Progenitor cell of endocrine pancreas (in vitro differentiated cells): ENCODE data around the gene PHACTR1. TPM values are rescaled to one million over a fixed set of nuclear protein-coding genes. Genes with fewer than 3 reads are reported as not detected.

Experiments used
- DNase-seq: peaks from one replicate; pipeline ENCODE4 v3.0.0; 2021; ENCODE audit warnings: low spot score; ENCODE audit not compliant: unreplicated experiment
- H3K27ac Mint-ChIP-seq: 2 replicates; pipeline ENCODE4 v1.8.0; 2021; ENCODE audit warnings: mild to moderate bottlenecking, moderate library complexity, mixed read lengths
- H3K27me3 Mint-ChIP-seq: 2 replicates; pipeline ENCODE4 v1.8.0; 2021; ENCODE audit warnings: mixed read lengths
- H3K36me3 Mint-ChIP-seq: 2 replicates; pipeline ENCODE4 v1.8.0; 2022; ENCODE audit warnings: mixed read lengths; ENCODE audit not compliant: insufficient read depth
- H3K4me1 Mint-ChIP-seq: 2 replicates; pipeline ENCODE4 v1.8.0; 2021; ENCODE audit warnings: low read depth, mixed read lengths
- H3K4me3 Mint-ChIP-seq: 2 replicates; pipeline ENCODE4 v1.8.0; 2021; ENCODE audit warnings: low read depth, mild to moderate bottlenecking, moderate library complexity, mixed read lengths
- H3K9me3 Mint-ChIP-seq: 2 replicates; pipeline ENCODE4 v1.8.0; 2021; ENCODE audit warnings: low read depth, mixed read lengths
- total RNA-seq: library from RNA; stranded (reverse); gene quantifications from 2 replicates; pipeline ENCODE4 v1.2.1, GENCODE V29; 2021
- TF ChIP-seq, protein P1 (sequence below): fragments of 200-600 bp; sonication (generic); IDR thresholded peaks from one replicate; pipeline ENCODE4 v1.5.0; 2021; ENCODE audit warnings: antibody characterized with exemption, mild to moderate bottlenecking; ENCODE audit not compliant: unreplicated experiment

PHACTR1 gene
- total RNA-seq, 1 donor from 2014 or later, result 8.6 TPM

DNA sequence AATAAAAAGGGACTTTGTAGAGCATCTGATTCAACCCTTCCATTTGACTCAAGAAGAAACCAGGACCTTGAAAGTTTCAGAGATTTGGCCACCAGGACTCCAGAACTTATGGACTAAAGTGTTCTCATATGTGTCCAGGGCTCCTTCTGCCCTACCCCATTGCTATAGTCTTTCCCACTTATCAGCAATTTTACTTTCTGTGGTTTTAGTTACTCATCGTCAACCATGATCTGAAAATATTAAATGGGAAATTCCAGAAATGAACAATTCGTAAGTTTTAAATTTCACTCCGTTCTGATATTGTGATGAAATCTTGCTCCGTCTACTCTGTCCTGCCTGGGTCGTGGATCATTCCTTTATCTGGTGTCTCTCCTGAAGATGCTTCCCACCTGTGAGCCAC, 259.8 kb downstream of the PHACTR1 start:
- Mint-ChIP-seq H3K27ac (no peak overlapping the region), H3K4me3 (no peak overlapping the region), H3K9me3 (no peaks in the 10 kb centered on the region), H3K36me3 (no peaks in the 10 kb centered on the region), H3K27me3 (no peaks in the 10 kb centered on the region), H3K4me1 (no peaks in the 10 kb centered on the region)
- DNase-seq, result no peak
- TF ChIP-seq, protein P1, sequence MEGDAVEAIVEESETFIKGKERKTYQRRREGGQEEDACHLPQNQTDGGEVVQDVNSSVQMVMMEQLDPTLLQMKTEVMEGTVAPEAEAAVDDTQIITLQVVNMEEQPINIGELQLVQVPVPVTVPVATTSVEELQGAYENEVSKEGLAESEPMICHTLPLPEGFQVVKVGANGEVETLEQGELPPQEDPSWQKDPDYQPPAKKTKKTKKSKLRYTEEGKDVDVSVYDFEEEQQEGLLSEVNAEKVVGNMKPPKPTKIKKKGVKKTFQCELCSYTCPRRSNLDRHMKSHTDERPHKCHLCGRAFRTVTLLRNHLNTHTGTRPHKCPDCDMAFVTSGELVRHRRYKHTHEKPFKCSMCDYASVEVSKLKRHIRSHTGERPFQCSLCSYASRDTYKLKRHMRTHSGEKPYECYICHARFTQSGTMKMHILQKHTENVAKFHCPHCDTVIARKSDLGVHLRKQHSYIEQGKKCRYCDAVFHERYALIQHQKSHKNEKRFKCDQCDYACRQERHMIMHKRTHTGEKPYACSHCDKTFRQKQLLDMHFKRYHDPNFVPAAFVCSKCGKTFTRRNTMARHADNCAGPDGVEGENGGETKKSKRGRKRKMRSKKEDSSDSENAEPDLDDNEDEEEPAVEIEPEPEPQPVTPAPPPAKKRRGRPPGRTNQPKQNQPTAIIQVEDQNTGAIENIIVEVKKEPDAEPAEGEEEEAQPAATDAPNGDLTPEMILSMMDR, result no peak

DNA sequence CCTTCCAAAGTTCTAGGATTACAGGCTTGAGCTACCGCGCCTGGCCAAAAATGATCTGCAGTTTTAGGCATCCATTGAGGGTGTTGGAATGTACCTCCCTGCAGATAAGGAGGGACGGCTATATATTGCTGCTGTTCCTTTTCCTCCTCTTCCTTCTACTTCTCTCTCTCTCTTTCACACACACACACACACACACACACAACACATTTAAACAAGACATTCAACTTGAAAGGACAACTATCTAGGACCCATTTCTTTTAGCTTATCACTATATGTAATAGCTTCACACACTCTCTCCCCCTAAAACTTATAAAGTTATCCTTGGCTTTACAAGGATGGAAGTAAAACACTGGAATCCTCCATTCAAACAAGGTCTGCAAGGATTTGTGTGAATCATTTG, 260.6 kb downstream of the PHACTR1 start:
- Mint-ChIP-seq H3K27ac (no peak overlapping the region), H3K4me3 (no peak overlapping the region), H3K36me3 (no peaks in the 10 kb centered on the region)

DNA sequence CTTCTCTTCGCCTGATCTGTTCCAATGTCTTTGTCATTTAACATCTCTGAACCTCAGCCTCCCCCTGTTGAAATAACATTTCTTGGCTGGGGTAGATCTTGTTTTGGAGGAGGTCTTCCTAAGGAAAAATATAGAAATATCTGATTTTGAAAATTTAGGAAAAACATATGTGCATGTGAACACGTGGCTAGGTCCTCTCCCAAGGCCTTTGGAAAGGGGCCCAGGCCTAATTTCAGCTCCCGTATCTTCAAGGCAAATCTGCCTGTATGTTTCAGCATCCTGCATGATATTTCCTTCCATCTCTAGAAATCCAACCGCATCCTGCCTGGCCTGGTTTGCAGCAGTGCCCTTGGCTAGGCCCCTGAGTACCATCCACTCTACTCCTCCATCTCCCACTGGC, 261.2 kb downstream of the PHACTR1 start:
- Mint-ChIP-seq H3K9me3 (peaks cover 5% of the 10 kb centered on the region), H3K4me3 (no peak overlapping the region), H3K27me3 (no peaks in the 10 kb centered on the region), H3K4me1 (no peaks in the 10 kb centered on the region), H3K27ac (no peak overlapping the region), H3K36me3 (no peaks in the 10 kb centered on the region)
- TF ChIP-seq, protein P1, result no peak
- DNase-seq, result no peak

More for the DNA sequence above, 260.6 kb downstream of the PHACTR1 start:
- no peaks in the 10 kb centered on the region for H3K27me3 Mint-ChIP-seq
- no peaks in the 10 kb centered on the region for H3K4me1 Mint-ChIP-seq
- H3K9me3 Mint-ChIP-seq, result peaks cover 5% of the 10 kb centered on the region
- TF ChIP-seq, protein P1, result no peak
- DNase-seq, result no peak

DNA sequence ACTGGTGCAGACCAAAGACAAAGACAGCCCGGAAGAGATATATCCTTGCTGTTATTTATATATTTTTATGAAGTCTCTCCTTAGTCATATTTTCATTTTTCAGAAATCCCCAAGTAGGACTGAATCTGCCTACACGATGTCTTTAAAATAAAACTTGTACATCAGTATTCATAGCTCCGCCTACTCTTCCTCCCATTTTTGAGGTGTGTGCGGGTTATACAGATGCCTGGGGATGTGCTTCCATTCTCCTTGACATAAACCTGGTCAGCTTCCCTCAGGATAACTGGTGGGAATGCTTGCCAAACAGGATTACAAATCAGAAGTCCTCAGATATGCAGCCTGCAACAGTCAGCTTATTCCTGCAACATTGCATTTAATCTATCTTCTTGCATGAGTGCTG, 264.2 kb downstream of the PHACTR1 start:
- Mint-ChIP-seq H3K9me3 (peaks cover 9% of the 10 kb centered on the region), H3K27ac (no peak overlapping the region), H3K4me1 (no peaks in the 10 kb centered on the region), H3K4me3 (no peak overlapping the region), H3K36me3 (no peaks in the 10 kb centered on the region), H3K27me3 (no peaks in the 10 kb centered on the region)
- DNase-seq, result no peak
- TF ChIP-seq, protein P1, result no peak

DNA sequence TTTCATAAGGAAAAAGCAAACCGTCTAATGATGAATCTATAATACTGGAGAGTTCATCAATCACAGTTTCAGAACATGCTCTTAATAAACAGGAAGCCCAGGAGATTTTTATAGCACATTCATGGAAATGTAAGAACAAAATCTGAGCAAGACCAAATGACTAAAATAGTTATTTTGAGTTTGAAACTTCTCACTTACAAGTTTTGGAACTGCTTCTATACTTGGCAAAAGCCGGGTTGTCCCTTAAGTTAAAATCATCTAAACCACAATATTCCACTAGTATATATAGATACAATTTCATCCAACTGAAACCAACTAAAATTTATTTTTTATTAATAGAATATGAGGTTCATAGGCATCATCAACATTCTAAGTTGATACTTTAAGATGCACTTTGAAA, 268.2 kb downstream of the PHACTR1 start:
- no peaks in the 10 kb centered on the region for H3K27me3 Mint-ChIP-seq
- H3K4me3 Mint-ChIP-seq, result no peak overlapping the region
- TF ChIP-seq, protein P1, result no peak
- H3K27ac Mint-ChIP-seq, result no peak overlapping the region
- H3K36me3 Mint-ChIP-seq, result no peaks in the 10 kb centered on the region
- peaks cover 9% of the 10 kb centered on the region for H3K9me3 Mint-ChIP-seq
- no peak for DNase-seq
- H3K4me1 Mint-ChIP-seq, result no peaks in the 10 kb centered on the region
